GM21447 (cell line): ENCODE results near the gene BCR.

ENCODE experiments used
- ATAC-seq: cut with Tn5 transposase; IDR thresholded peaks from one replicate; pipeline ENCODE4 v1.9.1; 2021; ENCODE audit not compliant: unreplicated experiment

BCR gene

DNA sequence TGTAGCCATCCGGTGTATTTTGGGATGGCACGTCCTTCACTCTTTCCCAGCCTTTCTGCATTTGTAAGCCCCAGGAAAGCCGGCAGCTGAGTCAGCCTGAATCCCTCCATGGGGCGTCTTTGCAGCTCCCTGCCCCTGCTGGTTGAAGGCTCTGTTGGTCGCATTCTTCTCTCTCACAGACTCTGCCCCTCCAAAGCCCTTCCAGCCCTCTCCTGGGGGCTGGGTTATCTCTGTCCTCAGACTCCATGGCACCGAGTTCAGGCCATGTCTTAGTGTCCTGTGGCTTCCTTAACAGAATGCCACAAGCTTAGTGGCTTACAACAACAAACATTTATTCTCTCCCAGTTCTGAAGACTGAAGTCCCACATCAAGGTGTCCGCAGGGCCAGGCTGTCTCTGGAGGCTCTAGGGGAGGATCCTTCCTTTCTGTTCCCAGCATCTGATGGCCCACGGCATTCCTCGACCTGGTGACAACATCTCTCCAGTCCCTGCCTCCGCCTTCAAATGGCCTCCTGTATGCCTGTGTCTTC, 62.2 kb downstream of the BCR start:
- no peak for ATAC-seq

DNA sequence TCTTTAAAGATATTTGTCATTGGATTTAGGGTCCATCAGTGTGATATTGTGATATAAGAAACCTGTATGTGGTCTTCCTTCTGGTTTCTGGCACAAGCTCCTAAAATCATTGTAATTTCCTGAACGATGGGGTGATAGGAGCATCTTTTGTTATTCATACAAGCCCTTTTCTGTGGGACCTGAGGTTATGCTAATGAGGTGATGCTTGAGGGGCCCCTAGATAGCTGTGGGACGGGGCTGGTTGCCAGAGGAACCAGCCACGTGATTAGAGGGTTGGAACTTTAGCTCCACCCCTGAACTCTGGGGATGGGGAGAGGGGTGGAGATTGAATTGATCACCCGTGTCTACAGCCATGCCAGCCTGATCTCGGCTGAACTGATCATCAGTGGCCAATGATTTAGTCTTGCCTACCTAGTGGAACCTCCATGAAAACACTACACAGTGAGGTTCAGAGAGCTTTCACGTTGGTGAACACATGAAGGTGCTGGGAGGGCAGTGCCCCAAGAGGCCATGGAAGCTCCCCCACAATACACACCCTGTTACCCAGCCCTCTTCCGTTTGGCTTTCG, 62.8 kb downstream of the BCR start:
- ATAC-seq, result no peak

DNA sequence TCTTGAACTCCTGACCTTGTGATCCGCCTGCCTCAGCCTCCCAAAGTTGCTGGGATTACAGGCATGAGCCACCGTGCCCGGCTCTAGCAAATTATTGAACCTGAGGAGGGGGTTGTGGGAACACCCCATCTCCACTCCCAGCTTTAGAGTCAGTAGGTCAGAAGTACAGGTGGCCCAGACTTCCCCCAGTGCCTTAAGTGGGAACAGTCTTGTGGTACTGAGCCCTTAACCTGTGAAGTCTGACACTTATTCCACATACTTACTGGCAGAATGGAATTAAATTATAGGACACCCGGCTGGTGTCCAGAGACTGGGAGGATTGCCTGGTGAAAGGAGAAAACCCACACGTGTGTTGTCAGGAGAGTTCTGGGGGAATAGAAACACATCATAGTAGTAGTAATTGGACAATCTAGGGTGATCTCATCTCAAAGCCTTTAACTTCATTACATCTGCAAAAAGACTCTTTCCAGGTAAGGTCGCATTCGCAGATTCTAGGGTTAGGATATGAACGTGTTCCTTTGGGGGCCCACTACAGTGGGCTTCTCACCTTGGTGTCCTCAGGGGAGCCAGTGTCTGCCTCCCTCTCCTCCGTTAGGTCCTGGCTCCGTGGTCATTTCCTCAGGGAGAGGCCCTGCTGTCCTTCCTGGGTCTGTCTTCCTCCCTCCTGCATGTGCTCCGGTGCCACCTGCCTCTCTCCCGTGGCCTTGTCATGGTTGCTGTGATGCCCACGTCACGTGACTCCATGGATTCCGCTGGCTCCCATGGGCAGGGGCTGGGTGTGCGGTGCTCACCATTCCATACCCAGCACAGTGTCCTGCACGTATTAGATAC, 63.8 kb downstream of the BCR start:
- ATAC-seq, result no peak

- ATAC-seq, result no peak
Observed at GRCh38 chr22:23244690-23245044, 64.4 kb downstream of the BCR start.

DNA sequence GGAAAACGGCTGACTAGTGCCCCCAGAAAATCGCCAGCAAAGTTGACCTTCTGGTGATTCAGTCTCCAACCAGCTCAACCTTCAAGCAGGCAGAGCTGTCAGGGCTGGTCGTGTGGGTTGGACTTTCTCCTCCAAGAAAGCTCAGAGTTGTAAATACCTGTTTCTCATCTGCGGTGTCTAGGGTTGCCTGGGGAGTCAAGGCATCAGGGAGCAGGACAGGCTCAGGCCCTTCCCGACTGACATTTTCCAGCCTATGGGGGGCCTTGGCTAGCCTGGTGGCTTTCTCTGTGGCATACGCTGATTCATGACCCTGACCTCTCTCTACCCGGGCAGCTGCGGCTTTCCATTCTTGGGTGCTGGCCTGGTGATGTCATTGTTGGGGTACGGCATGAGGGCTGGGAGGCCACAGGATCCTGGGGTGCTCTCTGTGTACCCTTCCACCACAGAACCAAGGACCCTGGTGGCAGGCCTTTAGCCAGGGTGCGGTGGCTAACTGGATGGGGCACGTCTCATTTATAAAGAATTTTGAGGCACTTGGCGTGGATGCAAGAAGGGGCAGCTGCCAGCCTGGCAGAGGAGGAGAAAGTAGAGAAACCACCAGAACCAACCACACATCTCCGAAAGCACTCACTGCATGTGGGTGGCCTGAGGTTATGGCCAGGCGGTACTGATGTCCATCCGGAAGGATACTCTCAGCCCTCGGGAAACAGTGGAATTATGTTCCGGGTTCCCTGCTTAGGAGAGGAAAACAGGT, 64.9 kb downstream of the BCR start:
- no peak for ATAC-seq

- ATAC-seq, result no peak
Observed at GRCh38 chr22:23245799-23246136, 65.5 kb downstream of the BCR start.

GRCh38 chr22:23246982-23247766, 66.9 kb downstream of the BCR start:
- no peak for ATAC-seq

- no peak for ATAC-seq
Observed at GRCh38 chr22:23248583-23248982, 68.3 kb downstream of the BCR start.

DNA sequence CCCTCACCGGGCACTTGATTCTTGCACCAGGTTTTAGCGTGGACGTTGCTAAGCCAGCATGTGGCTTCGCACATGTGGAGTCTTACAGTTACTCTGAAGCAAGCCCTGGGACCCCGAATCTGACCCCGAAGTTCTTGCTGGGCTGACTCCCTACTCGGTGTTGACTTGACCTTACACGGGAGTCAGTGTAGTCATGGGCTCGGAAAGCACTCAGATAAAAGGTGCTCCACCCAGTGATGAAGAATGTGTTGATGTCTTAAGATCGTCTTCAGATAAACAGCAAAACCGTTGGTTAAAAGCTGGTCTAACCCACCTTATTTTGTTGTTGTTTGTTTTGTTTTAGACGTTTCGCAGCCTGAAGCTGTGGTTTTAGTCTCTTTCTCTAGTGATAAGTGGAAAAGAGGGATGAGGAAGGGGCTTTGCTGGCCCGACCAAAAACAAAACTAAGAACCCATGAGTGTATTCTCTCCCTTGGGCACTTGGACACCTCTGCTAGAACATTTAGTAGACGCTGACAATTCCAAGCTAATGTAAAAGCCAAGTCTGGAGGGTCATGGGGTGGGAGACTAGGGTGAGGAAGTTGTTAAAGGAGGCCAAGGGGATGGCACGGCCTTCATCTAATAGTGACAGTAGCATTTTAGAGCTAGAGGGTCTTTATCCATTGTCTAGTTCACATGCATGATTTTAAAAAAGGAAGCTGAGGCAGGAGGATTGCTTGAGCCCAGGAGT, 69.9 kb downstream of the BCR start:
- no peak for ATAC-seq

DNA sequence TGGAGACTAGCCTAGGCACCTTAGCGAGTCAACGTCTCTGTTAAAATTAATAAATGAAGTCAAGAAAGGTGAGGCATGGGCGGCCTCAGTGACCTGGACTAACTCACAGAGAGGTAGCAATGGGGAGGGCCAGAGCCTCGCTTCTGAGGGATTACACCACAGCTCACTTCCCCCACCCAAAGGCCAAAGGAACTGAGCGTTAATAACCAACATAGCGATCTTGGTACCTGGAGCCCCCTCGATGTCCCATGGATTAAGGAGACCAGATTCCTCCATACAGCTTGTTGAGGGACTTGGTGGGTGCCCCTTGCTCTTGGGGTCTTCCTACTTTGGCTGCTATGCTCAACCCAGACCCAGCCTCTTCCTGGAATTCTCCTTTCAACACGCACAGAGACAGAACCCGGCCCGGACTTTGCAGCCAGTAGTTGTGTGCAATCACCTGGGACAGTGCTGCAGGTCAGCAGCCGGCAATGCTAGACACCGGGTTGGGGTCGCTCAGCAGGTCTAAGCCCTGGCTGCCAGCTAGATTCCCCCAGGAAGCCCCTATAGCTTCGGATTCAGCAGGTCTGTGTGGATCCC, 70.6 kb downstream of the BCR start:
- ATAC-seq, result no peak

DNA sequence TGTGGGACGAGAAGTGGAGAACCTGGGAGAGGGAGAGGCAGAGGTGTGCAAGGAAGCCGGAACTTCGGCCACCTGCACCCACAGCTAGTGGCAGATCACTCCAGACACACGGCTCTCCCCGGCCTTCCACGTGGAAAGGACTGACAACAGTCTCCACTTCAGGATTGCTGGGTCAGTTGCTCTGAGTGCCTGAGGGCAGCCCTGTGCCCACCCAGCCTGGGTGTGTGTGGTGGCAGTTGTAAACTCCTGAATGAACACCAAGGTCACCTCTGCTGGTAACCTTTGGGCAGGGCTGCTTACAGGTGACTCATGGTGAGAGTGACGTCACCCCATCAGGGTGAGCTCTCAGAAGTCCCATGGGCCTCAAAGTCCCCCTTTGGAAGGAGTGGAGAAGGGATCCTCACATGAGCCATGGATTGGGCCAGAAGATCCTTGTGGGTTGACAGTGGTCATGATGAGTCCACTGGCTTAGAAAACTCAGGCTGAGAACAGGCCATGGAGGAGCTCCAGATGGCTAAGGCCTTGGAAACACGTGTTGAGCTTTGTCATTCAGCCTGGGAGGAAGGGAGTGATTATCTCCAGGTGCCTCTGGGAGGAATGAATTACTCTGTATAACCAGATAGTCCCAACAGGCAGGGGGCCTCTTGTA, 71.3 kb downstream of the BCR start:
- ATAC-seq, result no peak

DNA sequence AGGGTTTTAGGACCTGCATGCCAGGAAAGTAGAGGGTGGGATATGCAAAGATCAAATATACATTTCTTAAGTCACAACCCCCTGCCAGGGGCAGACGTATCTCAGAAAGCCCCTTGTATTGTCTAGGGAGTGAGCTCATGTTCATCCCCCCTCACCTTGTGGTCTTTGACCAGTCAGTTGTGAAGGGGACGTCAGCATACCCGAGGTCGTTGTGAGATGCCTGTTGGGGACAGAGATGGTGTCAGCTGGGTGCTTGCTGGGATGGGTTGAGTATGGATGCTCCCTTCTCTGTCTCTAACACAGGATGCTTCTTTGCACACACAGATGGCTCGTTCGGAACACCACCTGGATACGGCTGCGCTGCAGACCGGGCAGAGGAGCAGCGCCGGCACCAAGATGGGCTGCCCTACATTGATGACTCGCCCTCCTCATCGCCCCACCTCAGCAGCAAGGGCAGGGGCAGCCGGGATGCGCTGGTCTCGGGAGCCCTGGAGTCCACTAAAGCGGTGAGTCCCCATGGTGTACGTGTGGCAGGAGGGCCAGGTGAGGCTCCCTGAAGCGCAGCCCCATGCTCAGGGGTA, 73.3 kb downstream of the BCR start:
- no peak for ATAC-seq

- no peak for ATAC-seq
Observed at GRCh38 chr22:23255506-23256170, 75.3 kb downstream of the BCR start.

DNA sequence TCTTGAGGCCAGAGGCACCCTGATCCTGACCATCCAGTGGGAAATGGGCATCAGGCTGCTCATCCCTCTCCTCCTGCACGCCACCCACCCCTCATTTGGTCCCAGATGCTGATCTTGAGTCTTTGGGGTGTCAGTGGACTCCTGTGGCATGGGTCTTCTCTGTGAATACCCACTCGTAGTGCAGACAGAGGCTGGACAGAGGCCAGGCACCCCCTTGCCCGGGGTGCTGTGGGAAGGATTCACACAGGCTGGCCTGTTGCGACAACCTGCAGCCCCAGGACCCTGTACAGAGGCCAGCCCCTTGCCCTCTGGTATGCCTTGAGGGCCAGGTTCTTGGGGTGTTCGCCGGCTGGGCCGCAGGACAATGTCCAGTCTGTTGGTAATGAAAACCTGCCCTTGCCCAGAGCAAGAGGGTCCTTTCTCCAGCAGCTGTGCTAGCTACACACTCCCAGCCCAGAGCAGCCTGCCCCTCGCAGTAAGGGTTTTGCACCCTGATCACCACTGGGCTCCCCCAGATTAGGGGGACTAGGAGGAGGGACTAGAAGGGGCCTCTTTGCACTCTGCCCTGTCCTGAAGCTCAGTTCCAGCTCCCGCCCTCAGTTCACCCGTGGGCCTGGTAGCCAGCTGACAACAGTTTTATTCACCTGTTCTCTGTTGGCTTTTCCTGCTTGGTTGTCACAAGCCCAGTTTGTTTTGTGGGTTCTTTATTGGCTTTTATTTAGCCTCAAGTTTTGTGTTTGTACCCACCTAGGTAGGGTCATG, 76.0 kb downstream of the BCR start:
- no peak for ATAC-seq

GRCh38 chr22:23256986-23257888, 76.9 kb downstream of the BCR start:
- ATAC-seq, result no peak

DNA sequence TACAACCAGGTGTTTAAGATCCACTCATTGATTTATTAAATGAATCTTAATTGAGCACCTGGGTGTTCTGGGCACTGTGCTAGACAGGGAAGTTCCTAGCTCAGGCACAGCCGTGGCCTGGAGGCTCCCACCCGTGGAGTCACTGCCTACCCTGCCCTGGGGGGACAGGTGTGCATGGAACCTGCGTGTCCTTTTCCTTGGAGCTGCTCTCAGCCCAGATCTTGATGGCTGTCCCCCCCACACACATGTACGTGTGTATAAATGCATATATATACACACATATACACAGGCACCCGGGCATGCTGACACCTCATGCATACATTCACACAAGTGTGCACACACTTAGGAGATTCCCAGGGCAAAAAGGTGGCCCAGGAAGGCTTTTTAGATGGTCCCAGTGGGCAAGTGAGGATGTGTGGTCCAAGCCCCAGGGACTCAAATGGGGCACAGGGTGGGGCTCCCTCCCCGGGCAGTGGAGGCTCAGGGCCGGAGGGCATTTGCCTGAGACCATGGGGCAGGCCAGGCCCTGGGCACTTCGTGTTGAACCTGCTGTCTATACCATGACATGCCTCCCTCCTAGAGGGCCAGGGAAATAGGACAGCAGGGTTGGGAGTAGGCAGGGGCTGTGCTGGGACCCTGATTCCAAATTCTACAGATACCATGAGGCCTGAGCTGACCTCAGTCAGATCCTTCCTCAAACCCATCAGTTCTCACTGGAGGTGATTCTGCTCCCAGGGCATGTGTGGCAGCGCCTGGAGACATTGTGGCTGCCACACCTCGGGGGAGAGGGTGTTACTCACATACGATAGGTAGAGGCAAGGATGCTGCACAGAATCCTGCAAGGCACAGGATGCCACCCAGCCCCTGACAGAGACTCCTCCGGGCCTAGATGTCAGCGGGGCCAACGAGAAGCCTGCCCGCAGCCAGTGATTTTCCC, 77.8 kb downstream of the BCR start:
- no peak for ATAC-seq
